ENCODE results near the gene YAP1. TPM values are rescaled to one million over a fixed set of nuclear protein-coding genes. Genes with fewer than 3 reads are reported as not detected.
A peak's percentile ranks its signal among the peaks of the same experiment; 100 is the strongest.

Gene YAP1
- total RNA-seq, 4 donors from 2014 or later, result 130 to 203 (median 200) TPM

- WGBS, 2 donors, result 94 to 96% methylated on average over 4 of the region's 4 CpGs
- no peaks in the 10 kb centered on the region for H3K27me3 ChIP-seq
- H3K27ac ChIP-seq, result peak overlapping the region in 1 of 4 donors; percentile 61
- DNase-seq (ENCODE audit: low spot score in 2 of 2), result no peak
- no peak overlapping the region for H3K4me3 ChIP-seq
- no peaks in the 10 kb centered on the region for H3K9me3 ChIP-seq
- H3K4me1 ChIP-seq, result peaks cover 0 to 36% (median 3%) of the 10 kb centered on the region in 4 donors
- peaks cover 0 to 16% (median 0%) of the 10 kb centered on the region in 3 donors for H3K36me3 ChIP-seq
- TF ChIP-seq CTCF (IDR thresholded peaks at IDR 0.05) (no peak), EP300 (IDR thresholded peaks at IDR 0.05) (no peak), POLR2A (IDR thresholded peaks at IDR 0.05) (no peak)
Measured at GRCh38 chr11:102179371-102179770, 69.1 kb downstream of the YAP1 start.

DNA sequence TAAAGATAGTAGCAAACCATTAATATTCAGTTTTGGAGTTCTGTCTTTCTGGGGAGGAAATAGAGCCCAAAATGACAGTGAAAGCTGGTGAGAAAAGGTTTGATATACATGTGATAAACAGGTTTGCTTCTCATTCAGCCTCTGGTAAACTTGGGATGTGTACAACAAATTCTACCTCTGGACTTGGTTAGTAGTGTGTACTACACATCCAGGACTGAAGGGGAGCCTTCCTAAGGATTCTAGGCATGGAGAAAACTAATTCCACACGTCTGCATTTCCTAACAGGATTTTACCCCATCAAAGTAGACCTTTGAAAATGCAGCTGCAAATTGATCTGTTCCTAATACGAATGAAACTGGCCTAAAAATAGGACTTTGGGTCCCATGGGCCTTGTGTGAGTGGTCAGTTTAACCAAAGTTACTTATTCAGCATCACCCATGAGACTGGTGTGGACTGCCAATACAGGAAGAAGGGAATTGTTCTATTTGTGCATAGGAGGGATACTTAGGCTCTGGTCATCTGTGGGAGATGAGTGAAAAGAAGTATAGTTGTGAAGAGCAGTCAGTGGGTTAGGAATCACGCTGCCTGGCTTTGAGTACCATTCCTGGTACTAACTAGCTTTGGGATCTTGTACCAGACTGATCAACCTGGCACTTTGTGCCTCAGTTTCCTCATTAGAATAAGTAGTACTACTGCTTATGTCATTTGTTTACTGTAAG is 74.2 kb downstream of the YAP1 start:
- 62 to 71% methylated on average over 3 of the region's 3 CpGs for WGBS, 2 donors
- Histone ChIP-seq H3K36me3 (peaks cover 0 to 5% (median 0%) of the 10 kb centered on the region in 3 donors), H3K27ac (peak overlapping the region in 2 of 4 donors; percentile 29 to 65), H3K4me1 (peaks cover 0 to 68% (median 25%) of the 10 kb centered on the region in 4 donors), H3K27me3 (no peaks in the 10 kb centered on the region), H3K9me3 (no peaks in the 10 kb centered on the region), H3K4me3 (no peak overlapping the region)
- TF ChIP-seq CTCF (IDR thresholded peaks at IDR 0.05), result no peak
- TF ChIP-seq EP300 (IDR thresholded peaks at IDR 0.05), result no peak
- no peak for TF ChIP-seq POLR2A (IDR thresholded peaks at IDR 0.05)
- no peak for DNase-seq (ENCODE audit: low spot score in 2 of 2)

DNA sequence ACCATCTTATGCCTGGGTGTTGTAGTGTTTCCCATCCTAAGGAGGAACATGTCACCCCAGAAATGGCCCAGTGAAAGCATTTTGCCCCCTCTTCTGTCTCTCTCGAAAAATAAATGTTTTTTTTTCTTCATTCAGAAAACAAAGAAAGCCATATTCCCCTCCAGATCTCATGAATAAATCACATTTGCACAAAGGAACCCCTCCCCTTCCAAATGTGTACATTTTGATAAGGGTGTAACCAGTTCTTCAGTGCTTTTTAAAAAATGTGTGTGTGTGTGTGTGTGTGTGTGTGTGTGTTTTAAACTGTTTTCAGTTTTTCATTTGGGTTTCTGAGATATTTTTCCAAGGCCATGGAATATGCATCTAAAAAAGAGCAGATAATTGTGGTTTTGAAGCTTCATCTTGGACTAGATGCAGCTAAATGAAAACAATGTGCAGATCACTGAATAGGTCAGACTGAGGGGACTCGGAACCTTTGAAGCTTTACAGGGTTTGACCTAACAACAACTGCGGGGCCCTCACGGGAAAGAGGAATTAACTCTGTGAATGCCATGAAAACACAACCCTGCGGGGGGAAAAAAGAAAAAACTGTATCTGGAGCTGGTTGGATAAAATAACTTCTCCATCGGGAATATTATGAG is 76.4 kb downstream of the YAP1 start:
- DNase-seq (ENCODE audit: low spot score in 2 of 2), result no peak
- H3K4me3 ChIP-seq, result no peak overlapping the region
- peak overlapping the region in 2 of 4 donors; percentile 76 to 79 for H3K27ac ChIP-seq
- WGBS, 2 donors, result 18 to 22% methylated on average over 6 of the region's 6 CpGs
- H3K27me3 ChIP-seq, result no peaks in the 10 kb centered on the region
- H3K4me1 ChIP-seq, result peaks cover 0 to 76% (median 25%) of the 10 kb centered on the region in 4 donors
- TF ChIP-seq CTCF (IDR thresholded peaks at IDR 0.05) (no peak), POLR2A (IDR thresholded peaks at IDR 0.05) (no peak)
- no peaks in the 10 kb centered on the region for H3K36me3 ChIP-seq
- no peaks in the 10 kb centered on the region for H3K9me3 ChIP-seq

- Histone ChIP-seq H3K27ac (peak overlapping the region; percentile 12 to 79 (median 60)), H3K36me3 (no peaks in the 10 kb centered on the region)
- 24 to 27% methylated on average over 8 of the region's 8 CpGs for WGBS, 2 donors
Measured at GRCh38 chr11:102187416-102188151, 77.3 kb downstream of the YAP1 start.

More at GRCh38 chr11:102187416-102188151, 77.3 kb downstream of the YAP1 start:
- Histone ChIP-seq H3K27me3 (no peaks in the 10 kb centered on the region), H3K9me3 (no peaks in the 10 kb centered on the region), H3K4me1 (peaks cover 0 to 67% (median 25%) of the 10 kb centered on the region in 4 donors), H3K4me3 (no peak overlapping the region)
- no peak for DNase-seq (ENCODE audit: low spot score in 2 of 2)
- TF ChIP-seq POLR2A (IDR thresholded peaks at IDR 0.05) (no peak), CTCF (IDR thresholded peaks at IDR 0.05) (no peak), EP300 (IDR thresholded peaks at IDR 0.05) (no peak)
